Measurements from ENCODE around the gene PLPPR3. TPM values are rescaled to one million over a fixed set of nuclear protein-coding genes. Genes with fewer than 3 reads are reported as not detected.
"Not testable (repeated sequence)": the region's sequence is repeated elsewhere in the genome, so short reads cannot be mapped to it uniquely, and the experiment has no call there.

The PLPPR3 gene
- total RNA-seq, 2 donors from 2014 or later: 0.21 to 0.27 TPM

DNA sequence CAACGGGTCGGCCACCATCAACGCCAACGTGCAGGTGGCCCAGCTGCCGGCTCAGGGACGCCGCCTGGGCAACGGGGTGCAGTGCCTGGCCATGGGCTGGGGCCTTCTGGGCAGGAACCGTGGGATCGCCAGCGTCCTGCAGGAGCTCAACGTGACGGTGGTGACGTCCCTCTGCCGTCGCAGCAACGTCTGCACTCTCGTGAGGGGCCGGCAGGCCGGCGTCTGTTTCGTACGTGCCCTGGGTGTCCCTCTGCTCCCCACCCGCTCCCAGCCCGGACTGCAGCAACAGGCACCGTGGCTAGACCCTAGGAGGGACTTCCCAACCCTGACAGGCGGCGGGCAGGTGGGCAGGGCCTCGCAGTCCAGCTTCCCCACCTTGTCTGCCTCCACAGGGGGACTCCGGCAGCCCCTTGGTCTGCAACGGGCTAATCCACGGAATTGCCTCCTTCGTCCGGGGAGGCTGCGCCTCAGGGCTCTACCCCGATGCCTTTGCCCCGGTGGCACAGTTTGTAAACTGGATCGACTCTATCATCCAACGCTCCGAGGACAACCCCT is 33.9 kb upstream of the PLPPR3 start:
- DNase-seq: no peak
- no peak for ATAC-seq
- intact Hi-C loops (cut with DNase I): loop anchor here (10.0 kb wide), 2 partner anchors 81 to 129 kb away; partner anchors contain the start of gene WDR18 (in 1 of the 2)

DNA sequence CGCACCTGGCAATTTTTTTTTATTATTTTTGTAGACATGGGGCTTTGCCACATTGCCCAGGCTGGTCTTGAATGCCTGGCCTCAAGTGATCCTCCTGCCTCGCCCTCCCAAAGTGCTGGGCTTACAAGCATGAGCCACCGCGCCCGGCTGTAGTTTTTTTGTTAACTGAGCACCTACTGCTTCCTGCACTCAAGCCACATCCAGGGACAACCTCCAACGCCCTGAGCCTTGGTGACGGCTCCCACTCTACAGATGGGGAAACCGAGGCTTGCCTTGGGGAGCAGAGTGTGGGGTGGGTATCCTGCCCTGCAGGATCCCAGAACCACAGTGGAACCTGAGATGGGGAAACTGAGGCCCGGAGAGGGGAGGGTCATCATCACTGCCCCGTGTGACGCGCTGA is 33.4 kb upstream of the PLPPR3 start:
- intact Hi-C loops (cut with DNase I): loop anchor here (10.0 kb wide), 2 partner anchors 80 to 130 kb away; partner anchors contain the start of gene WDR18 (in 1 of the 2)
- DNase-seq: no peak

DNA sequence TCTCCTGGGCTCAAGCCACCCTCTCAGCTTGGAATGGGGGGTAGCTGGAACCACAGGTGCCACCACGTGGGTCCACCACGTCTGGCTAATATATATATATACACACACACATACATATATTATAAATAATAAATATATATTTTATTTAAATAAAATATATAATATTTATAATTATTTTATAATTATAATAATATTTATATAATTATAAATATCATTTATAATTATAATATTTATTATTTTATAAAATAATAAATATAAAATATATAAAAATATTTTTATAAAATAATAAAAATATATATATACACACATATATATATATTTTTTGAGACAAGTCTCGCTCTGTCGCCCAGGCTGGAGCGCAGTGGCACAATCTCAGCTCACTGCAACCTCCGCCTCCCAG is 32.8 kb upstream of the PLPPR3 start:
- no peak for ATAC-seq

More for the DNA sequence above, 33.4 kb upstream of the PLPPR3 start:
- no peak for ATAC-seq

DNA sequence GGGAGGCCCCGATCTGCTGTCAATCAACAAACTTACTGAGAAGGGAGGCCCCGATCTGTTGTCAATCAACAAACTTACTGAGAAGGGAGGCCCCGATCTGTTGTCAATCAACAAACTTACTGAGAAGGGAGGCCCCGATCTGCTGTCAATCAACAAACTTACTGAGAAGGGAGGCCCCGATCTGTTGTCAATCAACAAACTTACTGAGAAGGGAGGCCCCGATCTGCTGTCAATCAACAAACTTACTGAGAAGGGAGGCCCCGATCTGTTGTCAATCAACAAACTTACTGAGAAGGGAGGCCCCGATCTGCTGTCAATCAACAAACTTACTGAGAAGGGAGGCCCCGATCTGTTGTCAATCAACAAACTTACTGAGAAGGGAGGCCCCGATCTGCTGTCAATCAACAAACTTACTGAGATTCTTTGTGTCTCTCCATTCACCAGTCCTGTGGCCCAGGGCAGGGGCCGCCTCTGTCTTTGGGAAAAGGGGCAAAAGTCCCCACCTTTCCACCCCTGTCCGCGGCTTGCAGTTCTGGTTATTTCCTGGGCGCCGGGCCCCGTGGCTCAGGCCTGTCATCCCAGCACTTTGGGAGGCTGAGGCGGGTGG is 32.0 kb upstream of the PLPPR3 start:
- DNase-seq, ATAC-seq: not testable (repeated sequence)
- intact Hi-C loops (cut with DNase I): loop anchor here (10.0 kb wide), 2 partner anchors 79 to 131 kb away; partner anchors contain the start of gene WDR18 (in 1 of the 2)

More for the DNA sequence above, 32.8 kb upstream of the PLPPR3 start:
- DNase-seq: no peak
- intact Hi-C loops (cut with DNase I): loop anchor here (10.0 kb wide), 2 partner anchors 80 to 130 kb away; partner anchors contain the start of gene WDR18 (in 1 of the 2)

DNA sequence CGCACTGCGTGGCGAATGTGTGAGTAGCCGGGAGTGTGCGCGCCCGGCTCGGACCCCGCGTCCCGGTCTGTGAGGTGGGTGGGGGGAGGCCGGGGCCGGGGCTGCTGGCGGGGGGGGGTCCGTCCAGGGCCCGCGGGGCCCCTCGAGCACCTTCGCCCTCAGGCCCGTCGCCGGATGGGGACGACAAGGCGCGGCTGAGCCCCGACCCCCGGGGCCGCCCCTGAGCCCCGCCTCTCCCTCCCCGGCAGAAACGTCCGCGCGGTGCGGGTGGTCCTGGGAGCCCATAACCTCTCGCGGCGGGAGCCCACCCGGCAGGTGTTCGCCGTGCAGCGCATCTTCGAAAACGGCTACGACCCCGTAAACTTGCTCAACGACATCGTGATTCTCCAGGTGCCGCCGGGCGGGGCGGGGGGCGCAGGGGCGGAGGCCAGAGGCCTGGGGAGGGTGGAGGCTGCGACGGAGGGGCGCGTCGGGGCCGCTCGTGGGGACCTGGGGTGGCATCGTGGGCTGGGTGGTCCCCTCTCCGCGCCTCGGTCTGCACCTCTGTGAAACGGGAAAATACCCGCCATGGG is 31.3 kb upstream of the PLPPR3 start:
- no peak for DNase-seq
- intact Hi-C loops (cut with DNase I): loop anchor here (10.0 kb wide), 2 partner anchors 78 to 132 kb away; partner anchors contain the start of gene WDR18 (in 1 of the 2)
- ATAC-seq: no peak

DNA sequence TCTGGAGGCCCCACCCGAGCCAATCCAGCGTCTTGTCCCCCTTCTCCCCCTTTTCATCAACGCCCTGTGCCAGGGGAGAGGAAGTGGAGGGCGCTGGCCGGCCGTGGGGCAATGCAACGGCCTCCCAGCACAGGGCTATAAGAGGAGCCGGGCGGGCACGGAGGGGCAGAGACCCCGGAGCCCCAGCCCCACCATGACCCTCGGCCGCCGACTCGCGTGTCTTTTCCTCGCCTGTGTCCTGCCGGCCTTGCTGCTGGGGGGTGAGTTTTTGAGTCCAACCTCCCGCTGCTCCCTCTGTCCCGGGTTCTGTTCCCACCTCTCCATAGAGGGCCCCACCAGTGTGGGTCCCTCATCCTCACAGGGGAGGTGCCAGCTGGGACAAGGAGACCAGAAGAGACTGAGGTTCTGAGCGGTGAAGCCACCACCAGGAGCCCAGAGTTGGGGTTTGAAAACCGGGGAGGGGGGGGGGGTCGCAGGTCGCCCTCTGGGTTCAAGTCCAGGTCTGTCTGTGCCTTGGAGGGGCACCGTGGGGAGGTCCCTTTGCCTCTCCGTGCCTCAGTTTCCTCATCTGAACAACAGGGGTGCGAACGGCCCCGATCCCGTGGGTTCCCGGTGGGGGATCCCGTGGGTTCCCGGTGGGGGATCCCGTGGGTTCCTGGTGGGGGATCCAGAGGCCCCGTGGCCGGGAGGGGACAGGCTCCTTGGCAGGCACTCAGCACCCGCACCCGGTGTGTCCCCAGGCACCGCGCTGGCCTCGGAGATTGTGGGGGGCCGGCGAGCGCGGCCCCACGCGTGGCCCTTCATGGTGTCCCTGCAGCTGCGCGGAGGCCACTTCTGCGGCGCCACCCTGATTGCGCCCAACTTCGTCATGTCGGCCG is 30.6 kb upstream of the PLPPR3 start, which contains the start of gene ELANE:
Gene ELANE (plus strand): TSS at position 168 of the 878 bp plus-strand sequence. CDS start 26 bp downstream, at position 194.
- ATAC-seq: no peak
- no peak for DNase-seq
- intact Hi-C loops (cut with DNase I): loop anchor here (10.0 kb wide), 2 partner anchors 78 to 132 kb away; partner anchors contain the start of gene WDR18 (in 1 of the 2)

DNA sequence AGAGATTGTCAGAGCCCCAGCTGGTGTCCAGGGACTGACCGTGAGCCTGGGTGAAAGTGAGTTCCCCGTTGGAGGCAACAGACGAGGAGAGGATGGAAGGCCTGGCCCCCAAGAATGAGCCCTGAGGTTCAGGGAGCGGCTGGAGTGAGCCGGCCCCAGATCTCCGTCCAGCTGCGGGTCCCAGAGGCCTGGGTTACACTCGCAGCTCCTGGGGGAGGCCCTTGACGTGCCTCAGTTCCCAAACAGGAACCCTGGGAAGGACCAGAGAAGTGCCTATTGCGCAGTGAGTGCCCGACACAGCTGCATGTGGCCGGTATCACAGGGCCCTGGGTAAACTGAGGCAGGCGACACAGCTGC is 29.2 kb upstream of the PLPPR3 start:
- intact Hi-C loops (cut with DNase I): loop anchor here (10.0 kb wide), 2 partner anchors 76 to 134 kb away; partner anchors contain the start of gene WDR18 (in 1 of the 2)
- no peak for ATAC-seq
- DNase-seq: no peak

DNA sequence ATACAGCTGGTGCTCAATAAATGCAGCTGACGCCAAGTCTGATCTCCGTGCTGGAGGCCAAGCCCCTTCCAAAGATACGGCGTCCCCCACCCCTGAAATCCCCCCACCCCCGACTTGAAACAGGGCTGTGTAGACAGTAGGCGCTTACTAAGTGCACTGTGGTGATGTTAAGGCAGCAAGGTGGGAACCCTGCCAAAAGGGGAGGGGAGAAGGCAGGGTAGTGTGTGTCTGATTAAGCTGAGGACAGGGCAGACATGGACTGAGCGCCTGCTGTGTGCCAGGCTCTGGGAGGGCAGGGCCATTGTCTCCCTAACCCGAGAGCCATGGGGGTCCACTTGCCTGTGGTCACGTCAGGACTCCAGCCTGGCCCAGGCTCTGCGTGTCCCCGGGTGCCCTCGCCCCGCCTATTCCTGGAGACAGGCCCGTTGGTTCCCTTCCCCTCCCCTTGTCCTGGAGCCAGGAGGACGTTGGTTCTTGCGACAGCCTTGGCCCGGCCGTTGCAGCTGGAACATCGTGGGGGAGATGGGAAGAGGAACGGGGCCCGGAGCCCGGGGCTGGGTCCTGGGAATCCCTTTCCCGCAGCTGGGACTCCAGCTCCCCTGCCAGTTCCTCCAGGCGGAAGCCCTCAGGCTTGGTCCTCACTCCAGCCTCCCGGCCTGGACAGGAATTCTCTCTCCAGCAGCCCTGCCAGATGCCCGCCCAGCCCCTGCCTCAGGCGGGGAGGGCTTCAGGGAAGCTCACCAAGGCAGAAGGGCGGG is 28.6 kb upstream of the PLPPR3 start:
- intact Hi-C loops (cut with DNase I): loop anchor here (10.0 kb wide), 2 partner anchors 76 to 134 kb away; partner anchors contain the start of gene WDR18 (in 1 of the 2)
- DNase-seq: peak; percentile 94
- ATAC-seq: peak; percentile 84 to 88

DNA sequence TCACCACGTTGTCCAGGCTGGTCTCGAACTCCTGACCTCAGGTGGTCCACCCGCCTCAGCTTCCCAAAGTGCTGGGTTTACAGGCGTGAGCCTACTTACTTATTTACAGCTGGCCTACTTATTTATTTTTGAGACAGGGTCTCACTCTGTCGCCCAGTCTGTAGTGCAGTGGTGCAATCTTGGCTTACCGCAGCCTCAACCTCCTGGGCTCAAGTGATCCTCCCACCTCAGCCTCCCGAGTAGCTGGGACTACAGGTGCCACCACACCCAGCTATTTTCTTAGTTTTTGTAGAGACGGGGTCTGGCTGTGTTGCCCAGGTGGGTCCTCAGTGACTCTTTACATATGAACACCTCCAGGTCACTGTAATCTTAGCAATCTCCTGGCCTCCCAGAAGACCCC is 27.4 kb upstream of the PLPPR3 start:
- intact Hi-C loops (cut with DNase I): loop anchor here in 1 of 2 donors (10.0 kb wide), 1 partner anchor 84 kb away; no protein-coding TSS in a partner anchor
- ATAC-seq: not testable (repeated sequence)

DNA sequence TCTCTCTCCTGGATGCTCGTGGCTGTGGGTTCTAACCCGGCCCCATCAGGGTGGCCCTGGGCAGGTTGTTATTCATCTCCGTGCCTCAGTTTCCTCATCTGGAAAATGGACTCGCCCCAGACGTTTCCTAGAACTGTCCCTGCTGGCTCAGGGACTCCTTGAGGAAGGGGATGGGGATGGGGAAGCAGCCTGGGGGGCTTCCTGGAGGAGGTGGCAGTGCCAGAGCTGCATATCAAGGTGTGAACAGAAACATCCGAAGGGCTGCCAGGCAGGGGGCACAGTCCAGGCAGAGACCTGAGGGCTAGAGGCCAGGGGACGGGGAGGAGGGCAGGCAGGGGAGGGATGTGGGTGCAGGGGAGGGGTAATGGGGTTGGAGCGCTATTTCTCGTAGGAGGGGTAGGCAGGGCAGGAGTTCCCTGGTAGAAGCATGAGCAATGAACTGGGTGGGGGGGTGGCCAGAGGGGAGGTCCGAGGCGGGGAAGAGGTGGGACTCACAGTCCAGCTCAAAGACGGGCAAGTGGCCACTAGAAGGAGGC is 26.7 kb upstream of the PLPPR3 start:
- DNase-seq: peak; percentile 53
- ATAC-seq: peak in 1 of 2 donors; percentile 47
- intact Hi-C loops (cut with DNase I): loop anchor here in 1 of 2 donors (10.0 kb wide), 1 partner anchor 84 kb away; no protein-coding TSS in a partner anchor

More for the DNA sequence above, 27.4 kb upstream of the PLPPR3 start:
- DNase-seq: not testable (repeated sequence)

DNA sequence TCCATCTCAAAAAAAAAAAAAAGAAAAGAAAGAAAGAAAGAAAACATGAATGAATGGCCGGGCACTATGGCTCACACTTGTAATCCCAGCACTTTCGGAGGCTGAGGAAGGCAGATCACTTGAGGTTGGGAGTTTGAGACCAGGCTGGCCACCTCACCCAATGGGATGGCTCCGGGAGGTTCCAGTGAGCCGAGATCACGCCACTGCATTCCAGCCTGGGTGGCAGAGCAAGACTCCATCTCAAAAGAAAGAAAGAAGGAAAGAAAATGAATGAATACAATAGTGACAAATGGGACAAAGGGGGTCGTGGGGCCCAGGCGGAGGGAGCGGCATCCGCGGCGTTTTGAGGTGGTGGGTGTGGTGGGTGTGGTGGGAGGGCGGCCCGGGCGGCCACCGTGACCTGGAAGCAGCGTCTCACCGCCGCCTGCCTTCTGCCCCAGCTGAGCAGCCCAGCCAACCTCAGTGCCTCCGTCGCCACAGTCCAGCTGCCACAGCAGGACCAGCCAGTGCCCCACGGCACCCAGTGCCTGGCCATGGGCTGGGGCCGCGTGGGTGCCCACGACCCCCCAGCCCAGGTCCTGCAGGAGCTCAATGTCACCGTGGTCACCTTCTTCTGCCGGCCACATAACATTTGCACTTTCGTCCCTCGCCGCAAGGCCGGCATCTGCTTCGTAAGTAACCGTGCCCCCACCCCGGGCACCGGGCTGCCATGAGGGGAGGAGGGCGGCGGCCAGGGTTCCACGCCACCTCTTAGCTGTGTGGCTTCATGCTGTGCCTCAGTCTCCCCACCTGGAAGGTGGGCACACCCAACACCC is 24.2 kb upstream of the PLPPR3 start:
- no peak for ATAC-seq
- intact Hi-C loops (cut with DNase I): loop anchor here in 1 of 2 donors (10.0 kb wide), 1 partner anchor 81 kb away; no protein-coding TSS in a partner anchor
- DNase-seq: peak; percentile 20

DNA sequence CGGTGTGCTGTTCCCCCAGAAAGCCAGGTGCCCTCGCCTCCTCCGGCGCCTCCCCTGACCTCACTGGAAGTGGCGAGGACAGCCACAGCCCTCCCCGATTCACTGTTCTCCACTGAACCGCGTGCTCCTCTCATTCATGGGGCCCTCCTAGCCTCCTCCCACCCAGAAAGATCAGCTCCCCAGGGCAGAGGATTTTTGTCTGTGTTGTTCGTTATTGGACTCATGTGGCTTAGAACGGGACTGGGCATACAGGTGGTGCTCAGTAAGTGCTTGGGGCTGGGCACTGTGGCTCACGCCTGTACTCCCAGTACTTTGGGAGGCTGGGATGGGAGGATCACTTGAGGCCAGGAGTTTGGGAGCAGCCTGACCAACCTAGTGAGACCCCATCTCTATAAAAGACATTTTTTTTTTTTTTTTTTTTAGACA is 22.8 kb upstream of the PLPPR3 start:
- no peak for ATAC-seq
- intact Hi-C loops (cut with DNase I): loop anchor here in 1 of 2 donors (10.0 kb wide), 1 partner anchor 80 kb away; no protein-coding TSS in a partner anchor
- no peak for DNase-seq

DNA sequence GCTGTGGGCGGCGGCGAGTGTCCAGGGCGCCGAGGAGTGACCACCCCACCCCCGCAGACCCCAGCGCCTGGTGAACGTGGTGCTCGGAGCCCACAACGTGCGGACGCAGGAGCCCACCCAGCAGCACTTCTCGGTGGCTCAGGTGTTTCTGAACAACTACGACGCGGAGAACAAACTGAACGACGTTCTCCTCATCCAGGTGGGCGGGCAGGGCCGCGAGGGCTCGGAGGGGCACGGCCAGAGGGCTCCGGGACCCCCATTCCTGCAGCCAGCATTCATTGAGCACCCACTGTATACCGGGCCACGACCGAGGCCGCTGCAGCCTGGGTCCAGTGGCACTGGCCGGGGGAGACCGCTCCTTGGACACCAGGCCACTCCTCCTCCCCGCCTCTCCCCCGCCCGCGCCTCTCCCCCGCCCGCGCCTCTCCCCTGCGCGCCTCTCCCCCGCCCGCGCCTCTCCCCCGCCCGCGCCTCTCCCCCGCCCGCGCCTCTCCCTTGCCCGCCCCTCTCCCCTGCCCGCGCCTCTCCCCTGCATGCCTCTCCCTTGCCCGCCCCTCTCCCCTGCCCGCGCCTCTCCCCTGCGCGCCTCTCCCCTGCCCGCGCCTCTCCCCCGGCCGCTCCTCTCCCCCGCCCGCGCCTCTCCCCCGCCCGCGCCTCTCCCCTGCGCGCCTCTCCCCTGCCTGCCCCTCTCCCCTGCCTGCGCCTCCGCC is 22.2 kb upstream of the PLPPR3 start:
- intact Hi-C loops (cut with DNase I): loop anchor here in 1 of 2 donors (10.0 kb wide), 1 partner anchor 79 kb away; no protein-coding TSS in a partner anchor
- no peak for ATAC-seq
- no peak for DNase-seq

DNA sequence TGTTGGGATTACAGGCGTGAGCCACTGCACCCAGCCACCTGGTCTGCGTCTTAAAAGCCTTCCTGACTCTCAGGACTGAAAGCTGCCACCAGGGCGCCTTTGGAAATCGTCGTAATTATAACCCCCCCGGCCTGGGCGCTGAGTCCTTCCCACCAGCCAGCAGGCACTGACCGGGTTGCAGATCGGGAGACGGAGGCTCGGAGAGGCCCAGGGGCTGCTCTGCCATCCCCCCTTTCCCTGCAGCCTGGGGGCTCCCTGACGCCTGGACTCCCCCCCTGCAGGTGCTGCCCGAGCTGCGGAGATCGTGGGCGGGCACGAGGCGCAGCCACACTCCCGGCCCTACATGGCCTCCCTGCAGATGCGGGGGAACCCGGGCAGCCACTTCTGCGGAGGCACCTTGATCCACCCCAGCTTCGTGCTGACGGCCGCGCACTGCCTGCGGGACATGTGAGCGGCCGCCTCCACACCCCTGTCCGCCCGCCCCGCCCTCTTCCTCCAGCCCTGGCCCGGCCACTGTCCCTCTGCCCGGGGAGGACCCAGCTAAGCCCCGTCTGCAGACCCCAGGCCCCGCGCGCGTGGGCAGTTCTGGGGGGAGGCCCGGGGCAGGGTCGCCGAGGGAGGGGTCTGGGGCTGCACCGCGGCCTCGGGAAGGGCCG is 21.6 kb upstream of the PLPPR3 start:
- intact Hi-C loops (cut with DNase I): loop anchor here in 1 of 2 donors (10.0 kb wide), 1 partner anchor 79 kb away; no protein-coding TSS in a partner anchor
- ATAC-seq (peak; percentile 20 to 41), DNase-seq (no peak)

DNA sequence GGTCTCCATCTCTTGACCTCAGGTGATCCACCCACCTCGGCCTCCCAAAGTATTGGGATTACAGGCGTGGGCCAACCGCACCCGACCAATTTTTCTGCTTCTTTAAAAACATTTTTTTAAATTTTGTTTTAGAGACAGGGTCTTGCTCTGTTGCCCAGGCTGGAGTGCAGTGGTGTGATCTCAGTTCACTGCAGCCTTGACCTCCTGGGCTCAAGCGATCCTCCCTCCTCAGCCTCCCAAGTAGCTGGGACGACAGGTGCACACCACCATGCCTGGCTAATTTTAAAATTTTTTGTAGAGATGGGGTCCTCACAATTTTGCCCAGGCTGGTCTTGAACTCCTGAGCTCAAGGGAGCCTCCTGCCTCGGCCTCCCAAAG is 21.0 kb upstream of the PLPPR3 start:
- DNase-seq, ATAC-seq: not testable (repeated sequence)
- intact Hi-C loops (cut with DNase I): loop anchor here in 1 of 2 donors (10.0 kb wide), 1 partner anchor 78 kb away; no protein-coding TSS in a partner anchor
